ENCODE data around the gene ATP5PO.
"Not testable (repeated sequence)": the region's sequence is repeated elsewhere in the genome, so short reads cannot be mapped to it uniquely, and the experiment has no call there.

ATP5PO gene

DNA sequence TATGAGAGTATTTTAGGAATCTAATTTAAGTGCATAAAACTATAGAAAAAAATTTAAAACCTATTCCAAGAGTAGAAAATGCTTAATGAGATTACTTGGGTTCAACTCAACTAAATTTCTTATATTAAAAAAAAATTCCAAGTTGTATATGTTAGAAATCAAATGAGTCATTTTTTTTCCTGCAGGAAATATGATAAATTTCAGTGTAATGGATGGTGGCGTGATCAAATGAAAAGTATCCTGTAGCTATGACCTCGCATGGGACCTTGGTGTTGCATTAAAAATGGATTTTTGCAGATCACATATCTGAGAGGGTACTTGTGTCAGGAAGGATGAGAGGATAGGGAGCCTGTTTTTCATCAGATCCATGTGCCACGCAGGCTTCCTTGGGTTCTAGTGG is 17.9 kb downstream of the ATP5PO start:
- no peak for DNase-seq

- no peak for DNase-seq
Observed at GRCh38 chr21:33897098-33897497, 18.5 kb downstream of the ATP5PO start.

GRCh38 chr21:33896691-33897090 is 18.9 kb downstream of the ATP5PO start:
- DNase-seq, result no peak

DNA sequence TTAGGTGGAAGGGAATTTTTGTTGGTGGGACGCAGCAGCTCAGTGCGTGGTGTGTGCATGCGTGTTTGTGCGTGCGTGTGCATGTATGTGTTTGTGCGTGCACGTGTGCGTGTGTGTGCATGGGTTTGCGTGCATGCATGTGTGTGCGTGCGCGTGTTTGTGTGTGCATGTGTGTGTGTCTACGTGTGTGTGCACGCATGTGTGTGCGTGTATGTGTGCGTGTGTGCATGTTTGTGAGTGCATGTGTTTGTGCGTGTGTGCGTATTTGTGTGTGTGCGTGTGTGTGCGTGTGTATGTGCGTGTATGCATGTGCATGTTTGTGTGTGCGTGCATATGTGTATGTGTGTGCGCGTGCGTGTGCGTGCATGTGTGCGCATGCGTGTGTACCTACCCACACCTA is 20.2 kb downstream of the ATP5PO start:
- no peak for DNase-seq

DNA sequence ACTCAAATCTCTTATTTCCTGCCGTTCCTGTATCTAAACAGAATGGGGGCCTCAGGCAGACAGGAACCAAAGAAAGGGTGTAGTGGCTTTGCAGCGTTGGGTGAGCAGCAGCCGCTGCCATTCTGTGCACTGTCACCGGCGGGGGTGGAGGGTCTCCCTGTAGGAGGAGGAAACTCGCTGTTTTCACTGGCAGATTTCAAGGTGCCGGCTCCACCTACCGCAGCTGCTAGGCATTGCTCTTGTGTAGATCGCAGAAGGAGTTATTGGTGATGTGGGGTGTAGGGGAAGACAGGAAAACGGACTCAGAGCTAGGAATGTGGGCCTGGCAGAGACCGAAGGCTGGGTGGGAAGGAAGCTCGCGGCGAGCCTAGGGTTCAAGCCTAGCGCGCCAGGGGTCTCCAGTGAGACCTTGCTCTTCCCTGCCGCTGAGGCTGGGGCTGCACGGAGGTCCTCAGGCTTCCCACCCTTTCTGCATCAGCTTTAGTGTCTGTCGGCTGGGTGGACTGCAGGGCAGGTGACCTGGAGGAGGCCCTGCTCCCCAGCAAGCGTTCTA is 20.8 kb downstream of the ATP5PO start:
- DNase-seq, result peak; percentile 48

- no peak for DNase-seq
Observed at GRCh38 chr21:33893917-33894316, 21.7 kb downstream of the ATP5PO start.

DNA sequence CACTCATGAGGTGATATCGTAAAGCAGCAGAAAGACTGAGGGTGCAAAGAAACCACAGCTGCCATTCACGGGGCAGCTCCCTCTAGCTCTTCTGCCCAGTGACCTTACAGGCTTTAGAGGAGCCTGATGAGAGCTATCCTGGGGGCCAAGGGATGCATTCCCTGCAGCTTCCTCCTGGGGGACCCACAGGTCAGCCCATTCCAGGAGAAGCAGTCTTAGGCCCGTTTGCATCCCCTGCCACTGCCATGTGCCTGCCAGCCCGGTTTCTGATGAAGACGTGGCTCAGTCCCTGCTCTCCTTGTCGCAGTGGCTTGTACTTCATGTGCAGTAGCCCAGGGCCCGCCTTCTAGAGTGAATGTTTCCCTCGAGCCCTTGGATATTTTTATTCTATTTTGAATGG is 22.8 kb downstream of the ATP5PO start:
- no peak for DNase-seq

GRCh38 chr21:33890187-33890586 is 25.4 kb downstream of the ATP5PO start:
- no peak for DNase-seq

DNA sequence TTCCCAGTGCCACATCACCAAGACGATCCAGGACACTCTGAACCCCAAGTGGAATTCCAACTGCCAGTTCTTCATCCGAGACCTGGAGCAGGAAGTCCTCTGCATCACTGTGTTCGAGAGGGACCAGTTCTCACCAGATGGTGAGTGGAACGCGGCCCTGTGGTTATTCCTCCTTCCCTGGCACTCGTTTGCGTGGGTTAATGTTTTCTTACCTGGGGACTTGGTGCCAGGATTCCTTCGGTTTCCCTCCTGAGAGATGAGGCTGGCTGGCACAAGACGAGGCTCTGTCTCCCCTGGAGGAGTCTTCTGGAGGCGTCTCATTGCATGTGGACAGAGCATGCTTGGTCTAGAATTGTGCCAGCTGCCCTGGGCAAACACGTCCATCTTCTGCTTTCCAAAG is 29.3 kb downstream of the ATP5PO start:
- DNase-seq, result no peak

DNA sequence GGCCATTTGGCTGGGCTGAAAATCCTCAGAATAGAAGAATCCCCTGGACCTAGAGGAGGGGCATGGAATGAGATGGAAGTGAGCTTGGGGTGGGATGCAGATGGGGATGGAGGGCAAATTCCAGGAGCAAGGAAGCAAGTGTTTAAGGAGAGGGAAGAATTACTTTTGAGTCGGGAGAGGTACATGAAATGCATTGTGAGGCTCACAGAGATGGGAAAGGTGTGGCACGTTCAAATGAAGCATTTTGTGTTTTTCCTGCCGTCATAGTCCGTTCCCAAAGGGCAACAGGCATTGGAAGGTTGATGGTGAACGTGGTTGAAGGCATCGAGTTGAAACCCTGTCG is 30.5 kb downstream of the ATP5PO start:
- DNase-seq, result no peak

GRCh38 chr21:33884376-33885171 is 31.0 kb downstream of the ATP5PO start:
- DNase-seq, result no peak

DNA sequence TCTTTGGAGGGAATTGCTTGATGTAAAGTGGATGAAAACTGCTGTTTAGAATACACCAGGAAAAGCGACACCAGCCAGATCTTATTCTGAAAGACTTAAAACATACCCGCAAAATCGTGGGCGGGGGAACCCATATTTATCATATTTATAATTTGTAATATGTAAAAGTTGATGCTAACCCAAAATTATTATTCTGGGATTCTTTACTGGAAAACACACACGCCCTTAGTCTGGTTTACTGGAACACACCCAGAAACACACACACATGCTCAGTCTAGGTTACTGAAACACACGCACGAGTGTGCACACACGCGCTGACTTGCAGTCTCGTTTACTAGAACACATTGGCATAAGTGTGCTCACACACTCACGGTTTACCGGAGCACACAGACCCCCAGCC is 32.5 kb downstream of the ATP5PO start:
- DNase-seq, result no peak

- no peak for DNase-seq
Observed at GRCh38 chr21:33881689-33882440, 33.7 kb downstream of the ATP5PO start.

DNA sequence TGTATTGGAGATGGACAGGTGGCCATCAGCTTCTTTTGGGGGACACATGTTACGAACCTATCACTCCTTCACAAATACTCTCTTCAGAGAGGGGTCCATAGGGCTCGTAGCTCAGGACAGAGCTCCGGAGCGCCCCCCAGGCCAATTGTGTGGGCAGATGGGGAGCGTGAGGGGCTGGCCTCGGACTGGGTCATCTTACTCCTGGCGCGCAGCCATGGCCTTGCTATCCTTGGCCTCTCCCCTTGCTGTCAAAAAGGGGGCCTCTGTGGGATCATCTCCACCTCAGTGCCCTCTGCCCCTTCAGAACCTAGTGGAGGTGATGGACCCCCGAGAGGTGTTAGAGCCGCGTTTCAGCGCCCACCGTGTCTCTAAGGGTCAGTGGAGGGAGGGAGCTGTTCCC is 35.0 kb downstream of the ATP5PO start:
- no peak for DNase-seq

- DNase-seq, result no peak
Observed at GRCh38 chr21:33878824-33879223, 36.8 kb downstream of the ATP5PO start.

- DNase-seq, result no peak
Observed at GRCh38 chr21:33875026-33875695, 40.4 kb downstream of the ATP5PO start.

- no peak for DNase-seq
Observed at GRCh38 chr21:33874161-33874560, 41.4 kb downstream of the ATP5PO start.

DNA sequence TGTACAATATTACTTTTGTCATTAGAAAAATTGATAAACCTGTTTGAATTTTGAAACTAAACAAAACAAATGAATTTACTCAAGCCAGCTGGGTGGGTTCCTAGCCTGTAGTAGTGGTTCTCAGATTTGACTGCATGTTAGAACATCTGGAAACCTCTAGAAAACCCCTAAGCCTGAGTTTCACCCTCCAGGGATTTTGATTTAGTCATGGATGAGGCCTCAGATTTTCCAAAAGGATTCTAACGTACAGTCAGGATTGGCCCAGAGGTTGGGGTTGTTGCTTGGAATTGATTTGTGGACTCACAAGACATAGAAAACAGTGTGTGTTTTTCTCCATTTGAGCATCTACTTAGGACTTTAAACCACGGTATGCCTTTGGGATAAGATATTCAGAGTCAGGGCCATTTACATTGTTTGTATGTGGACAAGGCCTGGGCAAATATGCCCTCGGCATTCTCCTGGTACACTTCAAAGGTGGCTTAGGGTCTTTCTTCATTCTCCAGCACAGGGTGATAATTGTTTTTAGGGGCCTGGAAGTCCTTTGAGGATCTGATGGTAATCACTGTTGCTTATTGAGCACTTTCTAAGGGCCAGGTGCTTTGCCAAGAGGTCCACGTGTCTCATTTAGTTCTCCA is 42.6 kb downstream of the ATP5PO start:
- DNase-seq, result no peak

GRCh38 chr21:33871171-33871570 is 44.4 kb downstream of the ATP5PO start:
- DNase-seq, result no peak

- no peak for DNase-seq
Observed at GRCh38 chr21:33870768-33871167, 44.8 kb downstream of the ATP5PO start.

DNA sequence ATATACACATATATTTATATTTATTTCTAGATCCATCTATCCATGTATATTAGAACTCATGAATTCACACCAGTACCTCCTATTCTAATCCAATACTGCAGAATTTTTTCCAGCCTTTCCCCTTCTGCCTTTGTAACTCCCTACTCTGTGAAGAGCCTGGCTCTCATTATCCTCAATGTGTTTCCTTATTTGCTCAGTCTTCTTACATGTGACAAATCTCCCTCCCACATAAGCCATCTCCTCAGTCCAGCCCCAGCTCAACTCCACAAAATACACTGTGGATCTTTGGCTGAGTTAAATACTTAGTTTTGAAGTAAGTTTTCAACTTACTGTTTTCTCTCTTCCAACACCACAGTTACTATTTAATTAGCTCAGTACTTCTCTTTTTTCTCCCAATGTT is 45.7 kb downstream of the ATP5PO start:
- DNase-seq, result no peak

GRCh38 chr21:33867868-33868267 is 47.7 kb downstream of the ATP5PO start:
- not testable (repeated sequence) for DNase-seq

GRCh38 chr21:33866826-33867225 is 48.8 kb downstream of the ATP5PO start:
- DNase-seq, result no peak

All from activated CD4-positive, alpha-beta T cell treated with anti-CD3 and anti-CD28 coated beads for 1 hour (primary cell).